Endometrial microvascular endothelial cells (primary cell): ENCODE measurements around the gene POLD4. TPM values are rescaled to one million over a fixed set of nuclear protein-coding genes. Genes with fewer than 3 reads are reported as not detected.
"Not testable (repeated sequence)": the region's sequence is repeated elsewhere in the genome, so short reads cannot be mapped to it uniquely, and the experiment has no call there.

Experiments used
- in situ Hi-C: cut with HindIII; loops from 2 replicates; pipeline ENCODE4 v1.10.0; 2017; ENCODE audit warnings: low sequenced_read_pairs, low pct_unique_long_range_greater_than_20kb; ENCODE audit errors: inconsistent ontology term
- total RNA-seq: library from RNA; depleted of rRNA; stranded (reverse); fragments of >200 nt; gene quantifications from one replicate; pipeline ENCODE4 v1.2.3, GENCODE V29; 2015; ENCODE audit errors: inconsistent ontology term

Gene POLD4
- 100 TPM for total RNA-seq

GRCh38 chr11:67353317-67354074 is at the start of gene POLD4:
Gene POLD4, minus strand, starts transcription at chr11:67353546. Its CDS starts 147 bp downstream, at chr11:67353399.
- in situ Hi-C loops = no loop called here

- in situ Hi-C loops = not testable (repeated sequence)
Measured at GRCh38 chr11:67403085-67403484, 49.7 kb upstream of the POLD4 start.

GRCh38 chr11:67402192-67402839 is 49.0 kb upstream of the POLD4 start:
- in situ Hi-C loops = not testable (repeated sequence)

- in situ Hi-C loops = no loop called here
Measured at GRCh38 chr11:67401495-67402191, 48.3 kb upstream of the POLD4 start, which contains the start of gene PPP1CA. Gene PPP1CA, minus strand, starts transcription at chr11:67401858. Its CDS starts 76 bp downstream, at chr11:67401782.

- in situ Hi-C loops = no loop called here
Measured at GRCh38 chr11:67400942-67401494, 47.7 kb upstream of the POLD4 start.

- in situ Hi-C loops = no loop called here
Measured at GRCh38 chr11:67400251-67400941, 47.0 kb upstream of the POLD4 start.

GRCh38 chr11:67398661-67399563 is 45.6 kb upstream of the POLD4 start:
- in situ Hi-C loops = no loop called here

- in situ Hi-C loops = no loop called here
Measured at GRCh38 chr11:67397986-67398660, 44.8 kb upstream of the POLD4 start.

GRCh38 chr11:67397536-67397935 is 44.2 kb upstream of the POLD4 start:
- in situ Hi-C loops = no loop called here

- in situ Hi-C loops = no loop called here
Measured at GRCh38 chr11:67396587-67397389, 43.4 kb upstream of the POLD4 start.

GRCh38 chr11:67396259-67396581 is 42.9 kb upstream of the POLD4 start:
- in situ Hi-C loops = no loop called here

GRCh38 chr11:67395555-67396258 is 42.4 kb upstream of the POLD4 start:
- in situ Hi-C loops = no loop called here

GRCh38 chr11:67393990-67394389 is 40.6 kb upstream of the POLD4 start:
- in situ Hi-C loops = no loop called here

- in situ Hi-C loops = no loop called here
Measured at GRCh38 chr11:67393437-67393836, 40.1 kb upstream of the POLD4 start.

GRCh38 chr11:67392183-67392715 is 38.9 kb upstream of the POLD4 start:
- in situ Hi-C loops = no loop called here
